ENCODE results near the gene PIEZO1. TPM values are rescaled to one million over a fixed set of nuclear protein-coding genes. Genes with fewer than 3 reads are reported as not detected.

Gene PIEZO1
- total RNA-seq, 2 experiments from 2014 or later: 269 to 347 TPM

- peak overlapping the region; percentile 98 for H3K27ac Mint-ChIP-seq
- peak overlapping the region; percentile 89 for H3K4me3 Mint-ChIP-seq
- peaks cover 61% of the 10 kb centered on the region for H3K4me1 Mint-ChIP-seq
- CTCF ChIA-PET: interaction anchor here (0.9 to 6.2 kb wide), 11 partner anchors 14 to 131 kb away, joined by 3 to 58 read pairs (median 5); partner anchors contain the start of genes CYBA, SNAI3 and ZC3H18
- H3K27me3 Mint-ChIP-seq: no peaks in the 10 kb centered on the region
- peaks cover 27% of the 10 kb centered on the region for H3K36me3 Mint-ChIP-seq
- ATAC-seq (peak; percentile 75), DNase-seq (peak; percentile 99)
- H3K9me3 Mint-ChIP-seq (ENCODE audit: low read depth): no peaks in the 10 kb centered on the region
Measured at GRCh38 chr16:88700636-88701482, 84.2 kb downstream of the PIEZO1 start.

- H3K36me3 Mint-ChIP-seq: peaks cover 28% of the 10 kb centered on the region
- no peaks in the 10 kb centered on the region for H3K9me3 Mint-ChIP-seq (ENCODE audit: low read depth)
- H3K27ac Mint-ChIP-seq: peak overlapping the region; percentile 98
- H3K27me3 Mint-ChIP-seq: no peaks in the 10 kb centered on the region
- CTCF ChIA-PET: interaction anchor here (0.9 to 6.2 kb wide), 5 partner anchors 14 to 63 kb away, joined by 3 to 58 read pairs (median 15); partner anchors contain the start of gene SNAI3
- H3K4me3 Mint-ChIP-seq: peak overlapping the region; percentile 89
- no peak for ATAC-seq
- peaks cover 61% of the 10 kb centered on the region for H3K4me1 Mint-ChIP-seq
- no peak for DNase-seq
Measured at GRCh38 chr16:88700322-88700635, 84.7 kb downstream of the PIEZO1 start.

- no peaks in the 10 kb centered on the region for H3K27me3 Mint-ChIP-seq
- peaks cover 28% of the 10 kb centered on the region for H3K36me3 Mint-ChIP-seq
- ATAC-seq (no peak), DNase-seq (no peak)
- H3K27ac Mint-ChIP-seq: no peak overlapping the region
- H3K9me3 Mint-ChIP-seq (ENCODE audit: low read depth): no peaks in the 10 kb centered on the region
- H3K4me1 Mint-ChIP-seq: peaks cover 52% of the 10 kb centered on the region
- no peak overlapping the region for H3K4me3 Mint-ChIP-seq
- CTCF ChIA-PET: no interaction called here
Measured at GRCh38 chr16:88699180-88699579, 85.8 kb downstream of the PIEZO1 start.

GRCh38 chr16:88698646-88699045, 86.4 kb downstream of the PIEZO1 start:
- Mint-ChIP-seq H3K27me3 (no peaks in the 10 kb centered on the region), H3K4me3 (no peak overlapping the region), H3K4me1 (peaks cover 48% of the 10 kb centered on the region), H3K9me3 (ENCODE audit: low read depth) (no peaks in the 10 kb centered on the region), H3K36me3 (peaks cover 28% of the 10 kb centered on the region), H3K27ac (no peak overlapping the region)
- no peak for ATAC-seq
- CTCF ChIA-PET: interaction anchor here (0.8 to 2.6 kb wide), 3 partner anchors 12 to 17 kb away, joined by 3 to 8 read pairs (median 3); no protein-coding TSS in a partner anchor
- DNase-seq: no peak

DNA sequence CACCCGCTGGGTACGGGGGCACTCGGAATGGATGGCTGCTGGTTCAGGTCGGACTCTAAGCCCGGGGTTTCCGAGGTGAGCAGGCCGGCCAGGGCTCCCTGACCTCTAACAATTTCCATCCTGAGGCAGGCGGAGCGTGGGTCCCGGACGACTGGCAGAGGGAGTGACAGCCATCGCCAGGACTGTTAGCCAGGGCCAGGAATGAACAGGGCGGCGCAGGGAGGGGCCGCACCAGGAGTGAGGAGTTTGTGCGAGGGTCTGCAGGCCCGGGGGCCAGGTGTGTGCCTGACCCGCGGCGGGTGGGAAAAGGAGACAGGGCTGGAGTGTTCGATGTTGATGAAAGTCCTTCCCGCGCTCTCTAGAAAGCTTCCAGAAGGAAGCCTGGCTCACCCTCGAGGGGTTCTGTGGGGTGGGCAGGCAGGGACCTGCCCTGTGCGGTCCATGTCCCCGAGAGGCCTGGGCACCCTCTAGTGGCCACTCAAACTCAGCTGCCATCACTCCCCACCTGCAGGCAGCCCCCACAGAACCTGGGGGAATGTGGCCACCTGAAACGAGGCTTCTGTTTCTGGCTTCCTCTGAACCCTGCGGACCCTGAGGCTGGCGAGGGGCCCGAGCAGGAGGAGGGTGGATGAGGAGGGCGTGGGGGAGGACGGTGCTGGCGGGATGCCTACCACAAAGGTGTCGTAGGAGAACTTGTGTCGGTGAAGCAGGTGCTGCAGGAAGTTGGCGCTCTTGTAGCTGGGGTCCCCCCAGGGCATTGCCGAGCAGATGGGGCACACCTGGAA, 87.0 kb downstream of the PIEZO1 start:
- Mint-ChIP-seq H3K36me3 (peaks cover 26% of the 10 kb centered on the region), H3K9me3 (ENCODE audit: low read depth) (no peaks in the 10 kb centered on the region), H3K27ac (peak overlapping the region; percentile 15), H3K4me1 (peaks cover 48% of the 10 kb centered on the region), H3K27me3 (no peaks in the 10 kb centered on the region), H3K4me3 (no peak overlapping the region)
- CTCF ChIA-PET: interaction anchor here (0.8 to 2.6 kb wide), 3 partner anchors 11 to 17 kb away, joined by 3 to 8 read pairs (median 3); no protein-coding TSS in a partner anchor
- DNase-seq (no peak), ATAC-seq (no peak)

DNA sequence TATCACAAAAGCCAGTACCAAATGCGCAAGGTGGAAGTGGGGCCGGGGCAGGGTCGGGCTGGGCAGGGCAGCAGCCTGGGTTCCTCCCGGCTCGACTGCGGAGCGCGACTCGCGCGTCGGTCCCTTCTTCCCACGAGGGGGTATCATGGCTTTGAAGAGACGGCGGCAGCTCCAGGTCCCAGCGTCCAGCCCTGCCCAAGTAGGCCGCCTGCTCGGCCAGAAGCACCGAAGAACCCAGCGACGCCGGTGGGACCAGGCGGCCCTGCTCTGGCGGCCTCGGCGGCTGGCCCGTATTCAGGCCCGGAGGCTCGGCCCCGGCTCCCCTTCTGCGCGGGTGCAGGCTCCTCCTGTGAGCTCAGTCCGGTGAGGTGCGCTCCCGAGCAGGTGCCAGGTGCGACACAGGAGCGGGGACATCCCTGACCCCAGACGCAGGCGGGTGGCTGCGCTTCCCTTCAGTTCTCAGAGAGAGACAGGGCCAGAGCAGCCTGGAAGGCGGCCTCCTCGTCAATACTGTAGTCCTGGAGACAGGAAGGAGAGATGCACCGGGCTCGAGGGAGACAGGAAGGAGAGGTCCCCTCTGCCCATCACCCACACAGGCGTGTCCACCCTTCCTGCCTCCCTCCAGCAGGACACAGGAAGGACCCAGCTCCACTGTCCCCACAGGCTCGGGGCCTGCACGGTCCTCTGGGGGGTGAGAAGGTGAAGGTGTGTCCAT, 87.7 kb downstream of the PIEZO1 start:
- peak overlapping the region; percentile 15 for H3K27ac Mint-ChIP-seq
- no peak overlapping the region for H3K4me3 Mint-ChIP-seq
- ATAC-seq: no peak
- no peaks in the 10 kb centered on the region for H3K9me3 Mint-ChIP-seq (ENCODE audit: low read depth)
- CTCF ChIA-PET: interaction anchor here (2.6 kb wide), 1 partner anchor 16 kb away, joined by 8 read pairs; no protein-coding TSS in a partner anchor
- no peak for DNase-seq
- peaks cover 22% of the 10 kb centered on the region for H3K36me3 Mint-ChIP-seq
- H3K27me3 Mint-ChIP-seq: no peaks in the 10 kb centered on the region
- H3K4me1 Mint-ChIP-seq: peaks cover 48% of the 10 kb centered on the region

DNA sequence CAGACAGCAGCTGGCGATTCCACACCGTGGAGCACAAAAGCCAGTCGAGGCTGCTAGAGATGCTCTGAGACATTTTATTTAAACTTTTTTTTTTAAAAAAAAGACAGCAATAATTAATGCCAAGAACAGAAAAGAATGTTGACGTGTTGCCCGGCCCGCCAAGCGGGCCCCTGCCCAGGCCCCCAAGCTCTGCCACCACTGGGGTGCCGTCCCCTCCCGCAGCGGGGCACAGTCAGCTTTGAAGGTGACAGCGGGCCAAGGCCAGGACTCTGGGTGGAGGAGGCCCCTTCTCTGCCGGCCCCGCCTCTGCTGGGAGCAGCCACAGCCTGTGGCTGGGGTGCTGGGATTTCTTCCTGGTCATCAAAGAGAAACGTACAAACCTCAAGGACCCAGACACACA, 88.6 kb downstream of the PIEZO1 start:
- ATAC-seq (no peak), DNase-seq (no peak)
- Mint-ChIP-seq H3K9me3 (ENCODE audit: low read depth) (no peaks in the 10 kb centered on the region), H3K27ac (no peak overlapping the region), H3K36me3 (peaks cover 22% of the 10 kb centered on the region), H3K4me1 (peaks cover 48% of the 10 kb centered on the region), H3K27me3 (no peaks in the 10 kb centered on the region), H3K4me3 (no peak overlapping the region)
- CTCF ChIA-PET: interaction anchor here (0.7 to 2.6 kb wide), 2 partner anchors 15 to 106 kb away, joined by 3 to 8 read pairs; no protein-coding TSS in a partner anchor

DNA sequence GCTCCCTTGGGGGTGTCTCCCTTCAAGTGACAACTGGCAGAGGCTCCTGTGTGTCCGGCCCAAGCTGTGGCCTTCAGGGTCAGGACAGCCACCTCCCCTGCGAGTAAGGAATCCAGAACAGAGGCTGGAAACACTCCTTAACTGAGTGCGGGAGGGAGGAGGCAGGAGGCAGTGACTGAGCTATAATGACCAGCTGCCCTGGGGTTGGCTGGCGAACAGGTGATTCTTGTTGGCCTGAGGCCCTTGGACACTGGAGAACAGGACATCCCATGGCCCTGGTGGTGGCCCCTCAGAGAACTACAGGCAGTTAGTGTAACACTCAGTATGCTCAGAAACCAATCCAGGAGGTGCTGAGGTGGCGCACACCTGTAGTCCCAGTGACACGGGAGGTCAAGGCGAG, 89.3 kb downstream of the PIEZO1 start:
- peaks cover 52% of the 10 kb centered on the region for H3K4me1 Mint-ChIP-seq

DNA sequence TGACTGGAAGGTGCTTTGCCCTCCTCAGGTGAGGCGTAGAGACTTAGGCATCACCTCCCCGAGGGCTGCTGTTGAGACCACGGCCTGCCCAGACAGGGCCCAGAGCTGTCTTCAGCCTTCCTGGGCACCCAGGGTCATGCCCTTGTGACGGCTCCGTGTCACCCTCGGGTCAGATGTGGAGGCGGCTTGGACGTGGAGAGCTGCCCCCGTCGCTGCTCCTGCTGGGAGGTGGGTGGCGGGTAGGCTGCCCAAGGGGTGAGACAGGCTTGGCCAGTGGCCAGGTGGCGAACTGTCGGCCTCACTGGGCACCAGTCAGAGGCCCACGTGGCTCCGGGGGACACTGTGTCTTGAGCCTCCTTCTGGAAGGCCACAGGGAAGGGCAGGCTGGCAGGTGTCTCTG, 89.8 kb downstream of the PIEZO1 start:
- peaks cover 52% of the 10 kb centered on the region for H3K4me1 Mint-ChIP-seq
- H3K9me3 Mint-ChIP-seq (ENCODE audit: low read depth): no peaks in the 10 kb centered on the region
- DNase-seq (no peak), ATAC-seq (no peak)
- H3K27ac Mint-ChIP-seq: no peak overlapping the region
- H3K36me3 Mint-ChIP-seq: peaks cover 22% of the 10 kb centered on the region
- no peak overlapping the region for H3K4me3 Mint-ChIP-seq
- H3K27me3 Mint-ChIP-seq: no peaks in the 10 kb centered on the region
- CTCF ChIA-PET: no interaction called here

More for the DNA sequence above, 89.3 kb downstream of the PIEZO1 start:
- CTCF ChIA-PET: no interaction called here
- no peaks in the 10 kb centered on the region for H3K27me3 Mint-ChIP-seq
- H3K4me3 Mint-ChIP-seq: no peak overlapping the region
- H3K27ac Mint-ChIP-seq: no peak overlapping the region
- DNase-seq (no peak), ATAC-seq (no peak)
- H3K36me3 Mint-ChIP-seq: peaks cover 22% of the 10 kb centered on the region
- H3K9me3 Mint-ChIP-seq (ENCODE audit: low read depth): no peaks in the 10 kb centered on the region

DNA sequence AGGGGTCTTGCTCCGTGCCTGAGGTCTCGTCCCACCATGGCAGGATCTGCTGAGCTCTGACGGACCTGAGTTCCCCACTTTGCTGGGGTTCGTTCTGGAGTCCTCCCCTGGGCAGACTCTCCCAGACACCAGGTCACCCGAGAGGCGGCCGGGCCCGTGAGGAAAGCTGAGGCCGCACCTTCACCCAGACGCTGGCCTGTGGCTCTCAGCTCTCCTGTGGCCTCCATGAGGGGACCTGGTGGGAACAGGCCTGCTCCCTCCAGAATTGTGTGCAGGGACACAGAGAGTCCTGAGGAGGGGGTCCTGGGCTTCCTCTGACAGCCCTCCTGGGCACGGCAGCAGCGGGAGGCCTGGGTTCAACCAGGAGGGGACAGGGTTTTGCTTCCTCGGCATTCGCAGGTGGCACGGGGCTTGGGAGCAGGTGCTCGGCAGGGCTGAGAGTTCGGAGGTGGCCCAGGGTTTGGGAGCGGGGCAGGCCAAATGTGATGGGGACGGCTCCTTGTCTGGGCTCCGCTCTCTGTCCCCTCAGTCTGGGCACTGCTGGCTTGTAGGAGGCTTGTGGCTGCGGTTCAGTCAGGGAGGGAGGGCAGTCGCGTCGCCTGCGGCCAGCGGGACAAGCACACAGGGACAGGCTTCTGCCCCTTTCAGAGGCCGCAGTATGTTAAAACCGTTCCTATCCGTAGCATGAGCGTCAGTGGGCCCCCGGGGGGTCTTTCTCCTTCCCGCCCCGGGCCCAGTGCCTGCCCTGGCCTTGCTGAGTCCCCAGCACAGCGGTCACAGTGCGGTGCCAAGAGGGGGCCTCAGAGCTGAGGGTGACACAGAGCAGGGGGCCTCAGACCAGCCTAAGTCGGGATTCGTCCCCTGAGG, 90.6 kb downstream of the PIEZO1 start:
- Mint-ChIP-seq H3K36me3 (peaks cover 15% of the 10 kb centered on the region), H3K27ac (peak overlapping the region; percentile 24), H3K9me3 (ENCODE audit: low read depth) (no peaks in the 10 kb centered on the region), H3K4me1 (peaks cover 47% of the 10 kb centered on the region), H3K4me3 (no peak overlapping the region), H3K27me3 (no peaks in the 10 kb centered on the region)
- CTCF ChIA-PET: no interaction called here
- DNase-seq (no peak), ATAC-seq (no peak)

DNA sequence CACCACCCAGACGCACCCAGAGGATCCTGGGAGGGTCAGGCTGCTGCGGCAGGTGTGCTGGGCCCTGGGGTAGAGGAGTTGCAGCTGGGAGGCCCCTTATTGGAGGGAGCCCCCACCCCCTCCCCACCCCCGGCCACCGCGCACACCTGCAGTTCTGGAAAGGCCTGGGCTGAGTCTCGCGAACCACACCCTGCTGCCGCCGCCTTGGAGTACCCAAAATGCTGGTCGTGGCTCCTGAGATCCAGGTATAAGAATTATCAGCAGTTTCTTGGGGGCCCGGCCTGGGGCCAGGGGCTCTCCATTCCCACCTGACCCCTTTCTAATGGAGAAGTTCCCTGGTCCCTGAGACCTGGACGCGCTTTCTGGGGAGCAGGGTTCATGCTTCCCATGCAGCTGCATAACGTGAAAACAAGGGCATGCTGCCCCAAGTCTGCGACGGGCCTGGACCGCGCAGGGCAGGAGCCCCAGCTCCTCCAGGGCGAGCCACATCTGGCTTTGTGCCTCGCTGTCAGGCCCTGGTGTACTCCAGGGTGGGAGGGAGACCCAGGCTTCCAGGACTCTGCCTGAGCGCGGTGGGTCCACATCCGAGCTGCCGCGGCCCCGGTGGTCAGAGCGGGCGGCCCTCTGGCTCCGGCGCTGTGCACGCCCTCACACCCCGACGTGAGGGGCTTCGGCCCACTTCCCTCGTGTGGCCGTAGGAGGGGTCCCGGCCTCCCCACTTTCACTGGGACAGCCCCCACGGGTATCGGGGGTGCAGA, 91.4 kb downstream of the PIEZO1 start:
- DNase-seq (no peak), ATAC-seq (no peak)
- Mint-ChIP-seq H3K9me3 (ENCODE audit: low read depth) (no peaks in the 10 kb centered on the region), H3K36me3 (peaks cover 13% of the 10 kb centered on the region), H3K4me3 (no peak overlapping the region), H3K27ac (no peak overlapping the region), H3K27me3 (peaks cover 3% of the 10 kb centered on the region), H3K4me1 (peaks cover 45% of the 10 kb centered on the region)
- CTCF ChIA-PET: no interaction called here

GRCh38 chr16:88692861-88693260, 92.2 kb downstream of the PIEZO1 start:
- Mint-ChIP-seq H3K4me3 (no peak overlapping the region), H3K9me3 (ENCODE audit: low read depth) (no peaks in the 10 kb centered on the region), H3K4me1 (peaks cover 39% of the 10 kb centered on the region), H3K36me3 (peaks cover 9% of the 10 kb centered on the region), H3K27ac (peak overlapping the region; percentile 75), H3K27me3 (peaks cover 4% of the 10 kb centered on the region)
- DNase-seq (no peak), ATAC-seq (no peak)
- CTCF ChIA-PET: interaction anchor here (2.5 kb wide), 1 partner anchor 11 kb away, joined by 6 read pairs; no protein-coding TSS in a partner anchor
